HCT116 (cell line): Measurements from ENCODE around the gene UGGT2.

ENCODE experiments used
- EGR1 ChIP-seq: IDR thresholded peaks from 2 replicates; pipeline ENCODE4 v1.6.1; 2012; ENCODE audit warnings: low read depth
- EZH2 ChIP-seq: fragments of 200-600 bp; sonication (generic); IDR thresholded peaks from 2 replicates; pipeline ENCODE4 v1.6.1; 2017; ENCODE audit warnings: antibody characterized with exemption, mixed run types
- EZH2phosphoT487 ChIP-seq: fragments of 200-600 bp; IDR thresholded peaks from 2 replicates; pipeline ENCODE4 v1.6.1; 2018; ENCODE audit warnings: antibody characterized with exemption, borderline replicate concordance
- POLR2A ChIP-seq: IDR thresholded peaks from 2 replicates; pipeline ENCODE4 v1.7.0; 2011; ENCODE audit warnings: borderline replicate concordance; ENCODE audit not compliant: insufficient read depth, insufficient read length; ENCODE audit errors: extremely low read depth
- POLR2AphosphoS5 ChIP-seq: IDR thresholded peaks from 2 replicates; pipeline ENCODE4 v1.6.1; 2011; ENCODE audit warnings: mild to moderate bottlenecking, low read depth, low read length, moderate library complexity
- RAD21 ChIP-seq: IDR thresholded peaks from 2 replicates; pipeline ENCODE4 v1.6.1; 2012; ENCODE audit warnings: low read depth, mild to moderate bottlenecking
- SIN3A ChIP-seq: IDR thresholded peaks from 2 replicates; pipeline ENCODE4 v1.6.1; 2012; ENCODE audit warnings: low read depth
- TF ChIP-seq, protein P1 (sequence below): IDR thresholded peaks from 2 replicates; pipeline ENCODE4 v1.6.1; 2012; ENCODE audit warnings: low read depth
- TF ChIP-seq, protein P2 (sequence below): IDR thresholded peaks from 2 replicates; pipeline ENCODE4 v1.6.1; 2011; ENCODE audit warnings: mild to moderate bottlenecking, low read length, moderate library complexity; ENCODE audit not compliant: insufficient replicate concordance; ENCODE audit errors: extremely low read depth
- TF ChIP-seq, protein P3 (sequence below), 3 experiments: fragments of 200-600 bp in 1 of 3; sonication (generic) in 1 of 3; IDR thresholded peaks in 2 of 3; conservative IDR thresholded peaks in 1 of 3; 2 replicates each; pipeline ENCODE4 v1.5.1; 2012 to 2017; ENCODE audit warnings: low read depth in 2 of 3, low read length in 2 of 3, antibody characterized with exemption in 1 of 3, borderline replicate concordance in 1 of 3, control low read depth in 1 of 3, mild to moderate bottlenecking in 1 of 3, mixed read lengths in 1 of 3, mixed run types in 1 of 3, moderate library complexity in 1 of 3; ENCODE audit not compliant: insufficient read depth in 1 of 3
- TF ChIP-seq, protein P4 (sequence below): IDR thresholded peaks from 2 replicates; pipeline ENCODE4 v1.6.1; 2012

DNA sequence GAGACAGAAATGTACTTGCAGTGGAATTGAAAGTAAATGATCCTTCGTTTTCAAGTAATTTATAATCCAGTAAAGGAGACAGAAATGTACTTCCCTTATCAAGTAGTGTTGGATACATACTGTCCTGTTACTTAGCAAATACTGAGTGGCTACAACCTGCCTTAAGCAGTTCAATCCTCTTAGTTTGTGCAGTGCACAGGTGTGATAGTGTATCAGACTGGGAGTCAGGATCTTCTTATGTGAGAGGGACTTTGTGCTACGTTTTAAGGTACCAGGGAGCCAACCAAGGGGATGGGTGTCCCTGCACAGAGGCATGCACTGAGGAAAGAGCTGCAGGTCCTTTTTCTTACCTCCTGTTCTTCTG is 265.1 kb downstream of the UGGT2 start:
- no peak for TF ChIP-seq SIN3A
- TF ChIP-seq, protein P1, sequence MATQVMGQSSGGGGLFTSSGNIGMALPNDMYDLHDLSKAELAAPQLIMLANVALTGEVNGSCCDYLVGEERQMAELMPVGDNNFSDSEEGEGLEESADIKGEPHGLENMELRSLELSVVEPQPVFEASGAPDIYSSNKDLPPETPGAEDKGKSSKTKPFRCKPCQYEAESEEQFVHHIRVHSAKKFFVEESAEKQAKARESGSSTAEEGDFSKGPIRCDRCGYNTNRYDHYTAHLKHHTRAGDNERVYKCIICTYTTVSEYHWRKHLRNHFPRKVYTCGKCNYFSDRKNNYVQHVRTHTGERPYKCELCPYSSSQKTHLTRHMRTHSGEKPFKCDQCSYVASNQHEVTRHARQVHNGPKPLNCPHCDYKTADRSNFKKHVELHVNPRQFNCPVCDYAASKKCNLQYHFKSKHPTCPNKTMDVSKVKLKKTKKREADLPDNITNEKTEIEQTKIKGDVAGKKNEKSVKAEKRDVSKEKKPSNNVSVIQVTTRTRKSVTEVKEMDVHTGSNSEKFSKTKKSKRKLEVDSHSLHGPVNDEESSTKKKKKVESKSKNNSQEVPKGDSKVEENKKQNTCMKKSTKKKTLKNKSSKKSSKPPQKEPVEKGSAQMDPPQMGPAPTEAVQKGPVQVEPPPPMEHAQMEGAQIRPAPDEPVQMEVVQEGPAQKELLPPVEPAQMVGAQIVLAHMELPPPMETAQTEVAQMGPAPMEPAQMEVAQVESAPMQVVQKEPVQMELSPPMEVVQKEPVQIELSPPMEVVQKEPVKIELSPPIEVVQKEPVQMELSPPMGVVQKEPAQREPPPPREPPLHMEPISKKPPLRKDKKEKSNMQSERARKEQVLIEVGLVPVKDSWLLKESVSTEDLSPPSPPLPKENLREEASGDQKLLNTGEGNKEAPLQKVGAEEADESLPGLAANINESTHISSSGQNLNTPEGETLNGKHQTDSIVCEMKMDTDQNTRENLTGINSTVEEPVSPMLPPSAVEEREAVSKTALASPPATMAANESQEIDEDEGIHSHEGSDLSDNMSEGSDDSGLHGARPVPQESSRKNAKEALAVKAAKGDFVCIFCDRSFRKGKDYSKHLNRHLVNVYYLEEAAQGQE, result no peak
- TF ChIP-seq, protein P2, sequence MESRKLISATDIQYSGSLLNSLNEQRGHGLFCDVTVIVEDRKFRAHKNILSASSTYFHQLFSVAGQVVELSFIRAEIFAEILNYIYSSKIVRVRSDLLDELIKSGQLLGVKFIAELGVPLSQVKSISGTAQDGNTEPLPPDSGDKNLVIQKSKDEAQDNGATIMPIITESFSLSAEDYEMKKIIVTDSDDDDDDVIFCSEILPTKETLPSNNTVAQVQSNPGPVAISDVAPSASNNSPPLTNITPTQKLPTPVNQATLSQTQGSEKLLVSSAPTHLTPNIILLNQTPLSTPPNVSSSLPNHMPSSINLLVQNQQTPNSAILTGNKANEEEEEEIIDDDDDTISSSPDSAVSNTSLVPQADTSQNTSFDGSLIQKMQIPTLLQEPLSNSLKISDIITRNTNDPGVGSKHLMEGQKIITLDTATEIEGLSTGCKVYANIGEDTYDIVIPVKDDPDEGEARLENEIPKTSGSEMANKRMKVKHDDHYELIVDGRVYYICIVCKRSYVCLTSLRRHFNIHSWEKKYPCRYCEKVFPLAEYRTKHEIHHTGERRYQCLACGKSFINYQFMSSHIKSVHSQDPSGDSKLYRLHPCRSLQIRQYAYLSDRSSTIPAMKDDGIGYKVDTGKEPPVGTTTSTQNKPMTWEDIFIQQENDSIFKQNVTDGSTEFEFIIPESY, result no peak
- no peak for TF ChIP-seq POLR2A
- TF ChIP-seq, protein P3, sequence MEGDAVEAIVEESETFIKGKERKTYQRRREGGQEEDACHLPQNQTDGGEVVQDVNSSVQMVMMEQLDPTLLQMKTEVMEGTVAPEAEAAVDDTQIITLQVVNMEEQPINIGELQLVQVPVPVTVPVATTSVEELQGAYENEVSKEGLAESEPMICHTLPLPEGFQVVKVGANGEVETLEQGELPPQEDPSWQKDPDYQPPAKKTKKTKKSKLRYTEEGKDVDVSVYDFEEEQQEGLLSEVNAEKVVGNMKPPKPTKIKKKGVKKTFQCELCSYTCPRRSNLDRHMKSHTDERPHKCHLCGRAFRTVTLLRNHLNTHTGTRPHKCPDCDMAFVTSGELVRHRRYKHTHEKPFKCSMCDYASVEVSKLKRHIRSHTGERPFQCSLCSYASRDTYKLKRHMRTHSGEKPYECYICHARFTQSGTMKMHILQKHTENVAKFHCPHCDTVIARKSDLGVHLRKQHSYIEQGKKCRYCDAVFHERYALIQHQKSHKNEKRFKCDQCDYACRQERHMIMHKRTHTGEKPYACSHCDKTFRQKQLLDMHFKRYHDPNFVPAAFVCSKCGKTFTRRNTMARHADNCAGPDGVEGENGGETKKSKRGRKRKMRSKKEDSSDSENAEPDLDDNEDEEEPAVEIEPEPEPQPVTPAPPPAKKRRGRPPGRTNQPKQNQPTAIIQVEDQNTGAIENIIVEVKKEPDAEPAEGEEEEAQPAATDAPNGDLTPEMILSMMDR (IDR thresholded peaks at IDR 0.05 in 2 of 3, conservative IDR thresholded peaks at IDR 0.05 in 1 of 3; ENCODE audit: borderline replicate concordance in 1 of 3, insufficient read depth in 1 of 3, low read depth in 2 of 3, low read length in 2 of 3), result no peak
- no peak for TF ChIP-seq RAD21
- no peak for TF ChIP-seq POLR2AphosphoS5
- TF ChIP-seq EZH2, result no peak
- TF ChIP-seq, protein P4, sequence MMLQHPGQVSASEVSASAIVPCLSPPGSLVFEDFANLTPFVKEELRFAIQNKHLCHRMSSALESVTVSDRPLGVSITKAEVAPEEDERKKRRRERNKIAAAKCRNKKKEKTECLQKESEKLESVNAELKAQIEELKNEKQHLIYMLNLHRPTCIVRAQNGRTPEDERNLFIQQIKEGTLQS, result no peak
- no peak for TF ChIP-seq EGR1
- no peak for TF ChIP-seq EZH2phosphoT487
